ENCODE measurements around the gene IPO11.

The IPO11 gene

DNA sequence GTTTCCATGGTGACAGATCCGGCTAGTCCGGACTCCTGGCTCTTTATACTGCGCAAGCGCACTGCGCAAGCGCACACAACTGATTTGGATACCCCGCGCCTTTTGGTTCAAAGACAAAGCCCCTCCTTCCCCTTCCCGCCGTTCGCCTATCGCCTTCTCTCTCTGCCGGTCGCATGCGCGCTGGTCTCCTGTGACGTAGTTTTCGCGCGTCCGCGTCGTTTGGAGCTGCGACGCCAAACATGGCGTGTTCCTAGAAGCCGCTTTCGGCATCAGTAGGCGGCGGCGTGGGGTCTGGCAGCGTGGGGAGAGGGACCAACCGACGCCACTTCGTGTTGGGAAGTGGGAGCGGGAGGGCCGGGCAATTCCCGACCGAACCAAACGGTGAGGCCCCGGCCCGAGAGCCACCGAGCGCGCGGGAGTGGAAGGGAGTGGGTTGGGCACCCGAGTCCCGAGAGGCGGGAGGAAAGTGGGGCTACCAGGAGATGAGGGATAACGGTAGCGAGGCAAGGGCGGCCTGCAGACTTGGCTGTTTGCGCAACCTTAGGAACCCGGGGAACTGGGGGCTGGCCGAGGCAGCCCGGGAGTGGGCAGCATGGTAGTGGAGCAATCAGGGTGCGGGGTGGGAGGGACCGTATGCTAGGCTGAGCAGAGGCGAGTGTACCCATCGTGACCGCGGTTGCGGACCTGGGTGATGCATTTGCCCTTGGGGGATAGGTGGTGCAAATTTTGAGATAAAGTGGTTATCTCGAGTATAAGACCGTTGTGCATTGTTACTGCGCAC lies at the start of gene IPO11:
IPO11 (plus strand) TSS at position 215 of the 781 bp plus-strand sequence. CDS start 24,517 bp downstream, outside the sequence.
- peak; percentile 94 for DNase-seq (ENCODE audit: low read depth)
- H3K4me3 ChIP-seq (ENCODE audit: low read depth, low read length): peak within 1 kb of the TSS; percentile 87

DNA sequence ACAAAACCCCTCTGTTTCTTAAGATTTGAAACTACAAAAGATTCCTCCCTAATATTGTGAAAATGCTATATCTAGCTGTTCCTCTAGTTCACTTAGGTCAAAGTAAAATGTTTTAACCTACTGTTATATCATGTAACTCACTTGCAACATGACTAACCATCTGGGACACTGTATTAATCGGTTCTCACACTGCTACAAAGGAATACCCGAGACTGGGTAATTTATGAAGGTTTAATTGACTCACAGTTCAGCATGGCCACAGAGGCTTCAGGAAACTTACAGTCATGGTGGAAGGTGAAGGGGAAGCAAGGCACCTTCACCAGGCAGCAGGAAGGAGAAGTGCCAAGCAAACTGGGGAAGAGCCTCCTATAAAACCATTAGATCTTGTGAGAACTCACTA lies 43.5 kb upstream of the IPO11 start:
- no peak overlapping the region for H3K4me3 ChIP-seq (ENCODE audit: low read depth, low read length)
- no peak for DNase-seq (ENCODE audit: low read depth)

DNA sequence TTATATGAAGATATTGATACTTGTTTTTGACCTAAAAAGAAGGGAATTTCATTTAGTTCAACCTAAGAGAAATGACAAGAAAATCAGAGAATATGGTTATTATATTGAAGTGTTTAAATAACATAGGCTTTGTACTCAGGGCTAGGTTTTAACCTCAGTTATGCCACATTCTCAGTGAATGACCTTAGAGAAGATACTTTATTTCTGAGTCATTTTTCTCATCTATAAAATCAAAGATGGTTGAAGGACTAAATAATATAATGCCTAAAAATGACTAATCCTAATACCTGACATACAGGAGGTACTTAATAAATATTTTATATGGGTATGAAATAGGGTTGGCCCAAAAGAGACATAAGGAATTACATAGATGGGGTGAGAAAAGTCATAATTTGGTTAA lies 41.2 kb upstream of the IPO11 start:
- H3K4me3 ChIP-seq (ENCODE audit: low read depth, low read length): no peak overlapping the region
- no peak for DNase-seq (ENCODE audit: low read depth)

DNA sequence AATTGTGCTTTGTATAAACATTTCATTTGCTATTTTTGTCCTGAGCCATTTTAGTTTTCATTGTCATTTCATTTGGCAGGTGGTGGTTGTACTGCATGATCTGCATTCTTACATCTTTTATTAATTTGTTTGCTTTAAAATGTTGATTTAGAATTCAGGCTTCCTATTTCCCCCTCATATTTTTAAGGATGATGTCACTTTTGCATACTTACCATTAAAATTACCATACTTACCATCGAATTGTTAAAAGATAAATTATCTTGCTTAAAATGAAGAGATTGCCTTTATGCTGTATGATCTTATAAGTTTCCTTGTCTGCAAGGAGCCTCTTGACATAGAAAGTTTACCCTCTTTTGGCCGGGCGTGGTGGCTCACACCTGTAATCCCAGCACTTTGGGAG lies 40.0 kb upstream of the IPO11 start:
- no peak overlapping the region for H3K4me3 ChIP-seq (ENCODE audit: low read depth, low read length)

DNA sequence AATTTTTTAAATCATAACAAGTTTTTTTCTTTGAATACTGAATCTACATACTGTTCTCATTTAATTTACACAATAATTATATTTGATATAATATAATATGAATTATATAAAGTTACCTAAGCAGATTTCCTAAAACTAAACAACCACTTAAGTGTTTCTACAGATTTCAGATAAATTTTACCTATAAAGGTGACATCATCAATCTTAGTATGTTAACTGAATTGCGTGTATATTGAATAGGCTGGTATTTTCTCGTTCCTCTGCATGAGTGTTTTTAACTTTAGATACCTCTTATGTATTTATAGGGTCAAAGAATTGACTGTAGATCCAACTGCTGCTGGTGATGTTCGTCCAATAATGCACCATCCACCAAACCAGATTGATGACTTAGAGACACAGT lies 39.2 kb upstream of the IPO11 start:
- no peak for DNase-seq (ENCODE audit: low read depth)
- H3K4me3 ChIP-seq (ENCODE audit: low read depth, low read length): no peak overlapping the region

More for the DNA sequence above, 40.0 kb upstream of the IPO11 start:
- no peak for DNase-seq (ENCODE audit: low read depth)

DNA sequence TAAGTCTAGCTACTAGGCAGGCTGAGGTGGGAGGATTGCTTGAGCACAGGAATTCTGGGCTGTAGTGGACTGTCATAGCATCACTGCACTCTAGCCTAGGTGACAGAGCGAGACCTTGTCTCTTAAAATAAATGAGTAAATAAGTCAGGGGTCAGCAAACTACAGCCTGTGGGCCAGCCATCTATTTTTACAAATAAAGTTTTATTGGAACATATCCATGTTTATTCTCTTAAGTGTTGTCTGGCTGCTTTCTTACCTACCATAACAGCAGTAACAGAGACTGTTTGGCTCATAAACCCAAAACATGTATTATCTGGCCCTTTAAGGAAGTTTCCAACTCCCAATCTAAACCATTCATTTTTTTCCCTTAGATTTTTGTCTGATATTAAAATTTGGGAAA lies 38.5 kb upstream of the IPO11 start:
- DNase-seq (ENCODE audit: low read depth): no peak
- H3K4me3 ChIP-seq (ENCODE audit: low read depth, low read length): no peak overlapping the region

DNA sequence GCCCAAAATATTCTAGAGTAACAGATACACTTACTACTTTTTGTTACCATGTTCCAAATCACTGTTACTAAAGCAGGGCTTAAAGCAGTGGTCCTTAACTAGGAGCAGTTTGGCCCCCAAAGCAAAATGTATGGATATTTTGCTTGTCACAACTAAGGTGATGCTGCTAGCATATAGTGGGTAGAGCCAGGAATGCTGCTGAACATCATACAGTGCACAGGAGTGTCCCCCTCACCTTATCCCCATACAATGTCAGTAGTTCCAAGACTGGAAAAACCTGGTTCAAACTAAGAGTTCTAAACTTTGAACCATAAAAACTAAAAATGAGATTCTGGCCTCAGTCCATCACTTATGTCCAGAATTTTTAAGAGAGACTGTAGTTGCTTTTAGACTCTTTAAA lies 36.9 kb upstream of the IPO11 start:
- DNase-seq (ENCODE audit: low read depth): no peak

DNA sequence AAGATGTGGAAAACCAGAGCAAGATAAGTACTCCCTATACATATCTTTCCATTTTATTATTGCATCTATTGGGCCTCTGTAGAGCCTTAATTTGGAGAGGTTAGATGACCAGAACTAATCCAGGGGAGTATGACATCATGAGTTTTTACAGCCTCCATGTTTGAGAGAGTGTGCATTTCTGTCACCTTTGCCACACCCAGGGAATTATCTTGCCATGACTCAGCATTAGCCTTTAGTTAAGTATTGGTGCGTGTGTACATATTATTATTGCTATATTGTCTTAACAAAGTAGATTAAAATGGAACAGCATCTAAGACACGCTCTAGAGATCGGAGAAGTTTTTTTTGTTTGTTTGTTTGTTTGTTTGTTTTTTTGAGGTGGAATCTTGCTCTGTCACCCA lies 36.5 kb upstream of the IPO11 start:
- H3K4me3 ChIP-seq (ENCODE audit: low read depth, low read length): no peak overlapping the region
- no peak for DNase-seq (ENCODE audit: low read depth)

More for the DNA sequence above, 36.9 kb upstream of the IPO11 start:
- no peak overlapping the region for H3K4me3 ChIP-seq (ENCODE audit: low read depth, low read length)

DNA sequence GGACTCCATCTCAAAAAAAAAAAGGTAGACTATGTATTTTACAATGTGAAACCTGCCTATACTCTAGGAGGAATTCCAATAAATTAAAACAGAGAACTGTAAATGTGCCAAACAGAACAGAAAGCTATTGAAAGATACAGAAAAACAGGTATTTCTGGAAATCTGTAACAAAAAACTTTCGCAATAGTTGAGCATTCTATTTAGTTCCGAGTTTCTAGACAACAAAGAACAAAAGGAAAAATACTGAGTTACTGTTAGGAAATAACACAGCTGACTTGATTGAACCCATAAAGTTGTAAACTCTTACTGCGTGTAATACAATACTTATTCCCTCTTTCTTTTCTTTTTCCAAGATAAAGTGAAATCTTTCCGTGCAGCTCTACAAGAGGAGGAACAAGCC lies 27.4 kb upstream of the IPO11 start:
- H3K4me3 ChIP-seq (ENCODE audit: low read depth, low read length): no peak overlapping the region
- DNase-seq (ENCODE audit: low read depth): no peak

DNA sequence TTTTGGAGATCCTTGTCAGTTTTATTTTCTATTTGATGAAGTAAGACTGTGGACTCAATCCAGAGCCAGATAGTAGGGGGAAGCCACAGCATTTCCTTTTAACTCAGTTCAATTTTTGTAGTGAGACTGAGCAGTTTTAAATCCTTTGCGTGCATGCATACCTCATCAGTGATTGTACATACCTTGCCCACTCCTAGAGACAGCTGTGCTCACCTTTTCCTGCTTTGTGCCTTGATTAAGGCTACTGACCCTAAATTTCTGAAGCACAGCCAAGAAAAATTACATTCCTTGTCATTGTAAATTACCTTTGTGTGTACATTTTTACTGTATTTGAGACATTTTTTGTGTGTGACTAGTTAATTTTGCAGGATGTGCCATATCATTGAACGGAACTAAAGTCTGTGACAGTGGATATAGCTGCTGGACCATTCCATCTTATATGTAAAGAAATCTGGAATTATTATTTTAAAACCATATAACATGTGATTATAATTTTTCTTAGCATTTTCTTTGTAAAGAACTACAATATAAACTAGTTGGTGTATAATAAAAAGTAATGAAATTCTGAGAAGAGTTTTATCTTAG lies 26.7 kb upstream of the IPO11 start:
- no peak for DNase-seq (ENCODE audit: low read depth)
- no peak overlapping the region for H3K4me3 ChIP-seq (ENCODE audit: low read depth, low read length)

DNA sequence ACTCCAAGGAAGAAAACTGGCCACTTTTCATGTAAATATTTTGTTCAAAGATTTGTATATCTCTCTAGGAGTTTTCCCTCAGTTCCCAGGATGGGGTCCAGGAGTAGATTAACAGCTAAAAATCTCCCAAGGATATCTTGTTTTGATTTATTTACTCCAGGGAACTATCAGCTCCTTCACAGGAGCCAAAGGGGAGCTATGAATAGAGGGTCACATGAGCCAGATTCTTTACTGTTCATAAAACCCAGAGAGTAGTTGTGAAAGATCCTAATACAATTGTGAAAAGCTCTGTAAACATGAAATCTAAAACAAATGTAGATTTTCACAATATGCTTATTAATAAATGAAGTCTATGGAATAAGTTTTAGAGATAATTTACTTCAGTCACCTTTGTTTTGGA lies 25.7 kb upstream of the IPO11 start:
- no peak overlapping the region for H3K4me3 ChIP-seq (ENCODE audit: low read depth, low read length)
- DNase-seq (ENCODE audit: low read depth): no peak

DNA sequence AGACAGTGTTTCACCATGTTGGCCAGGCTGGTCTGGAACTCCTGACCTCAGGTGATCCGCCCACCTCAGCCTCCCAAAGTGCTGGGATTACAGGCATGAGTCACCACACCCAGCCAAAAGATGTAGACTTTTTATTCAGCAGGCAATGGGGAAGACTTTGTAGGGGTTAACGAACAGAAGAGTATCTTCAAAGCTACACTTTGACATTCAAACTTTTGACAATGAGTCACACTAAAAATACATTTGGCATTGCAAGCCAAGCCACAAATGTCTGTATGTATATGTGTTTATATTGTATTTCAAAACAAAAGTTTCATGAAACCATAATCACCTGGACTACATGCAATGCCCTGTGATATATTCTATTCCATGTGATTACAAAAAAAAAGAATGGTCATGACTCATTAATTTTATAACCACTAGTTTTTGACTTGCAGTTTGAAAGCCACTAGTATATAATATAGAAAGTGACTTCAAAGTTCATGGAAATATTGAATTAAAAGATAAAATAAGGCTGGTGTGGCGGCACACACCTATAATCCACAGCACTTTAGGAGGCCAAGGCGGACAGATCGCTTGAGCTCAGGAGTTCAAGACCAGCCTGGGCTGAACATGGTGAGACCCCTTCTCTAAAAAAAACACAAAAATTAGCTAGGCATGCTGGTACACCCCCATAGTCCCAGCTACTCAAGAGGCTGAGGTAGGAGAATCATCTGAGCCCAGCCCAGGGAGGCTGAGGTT lies 17.2 kb upstream of the IPO11 start:
- no peak overlapping the region for H3K4me3 ChIP-seq (ENCODE audit: low read depth, low read length)
- no peak for DNase-seq (ENCODE audit: low read depth)

DNA sequence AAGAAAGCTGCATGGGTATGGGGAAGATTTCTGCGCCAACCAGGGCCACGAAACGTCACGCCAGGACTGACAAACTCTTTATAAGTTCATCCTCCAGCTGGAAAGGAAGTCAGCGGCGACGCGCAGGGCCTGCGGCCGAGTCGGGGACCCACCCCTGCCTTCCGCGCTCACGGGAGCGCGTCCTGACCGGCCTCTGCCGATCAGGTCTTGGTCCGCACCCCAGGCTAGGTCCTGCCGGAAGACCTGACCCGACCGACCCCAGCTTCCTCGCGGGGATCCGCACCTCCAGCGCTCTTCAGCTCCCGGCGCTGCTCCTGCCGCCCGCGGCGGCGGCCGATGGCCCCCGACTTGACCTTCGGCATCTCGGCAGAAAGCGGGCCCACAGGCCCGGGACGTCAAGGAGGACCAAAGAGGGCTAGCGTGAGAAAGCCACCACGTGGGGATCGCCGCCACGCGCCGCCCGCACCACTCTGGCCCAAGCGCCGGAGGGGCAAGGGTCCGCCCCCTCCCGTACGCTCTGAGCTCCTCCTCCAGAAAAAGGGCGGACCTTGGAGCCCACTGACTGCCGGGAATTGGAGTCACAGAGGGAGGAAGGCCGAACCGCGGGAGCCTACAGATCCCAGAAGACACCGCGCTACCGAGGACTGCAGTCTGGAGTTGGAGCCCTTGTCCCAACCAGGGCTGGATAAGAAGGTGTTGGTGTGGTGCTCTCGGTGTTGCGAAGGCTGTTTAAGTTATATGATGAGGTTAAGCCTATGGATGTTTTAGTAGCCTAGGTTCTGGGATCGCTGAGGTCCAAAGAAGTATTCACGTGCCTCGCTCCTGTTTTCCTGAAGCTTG lies 8.9 kb upstream of the IPO11 start, which contains the start of gene DIMT1:
DIMT1 (minus strand) TSS at position 495 of the 840 bp plus-strand sequence; CDS start at position 362, 133 bp downstream.
- peak within 1 kb of the TSS; percentile 90 for H3K4me3 ChIP-seq (ENCODE audit: low read depth, low read length)
- DNase-seq (ENCODE audit: low read depth): peak; percentile 95

DNA sequence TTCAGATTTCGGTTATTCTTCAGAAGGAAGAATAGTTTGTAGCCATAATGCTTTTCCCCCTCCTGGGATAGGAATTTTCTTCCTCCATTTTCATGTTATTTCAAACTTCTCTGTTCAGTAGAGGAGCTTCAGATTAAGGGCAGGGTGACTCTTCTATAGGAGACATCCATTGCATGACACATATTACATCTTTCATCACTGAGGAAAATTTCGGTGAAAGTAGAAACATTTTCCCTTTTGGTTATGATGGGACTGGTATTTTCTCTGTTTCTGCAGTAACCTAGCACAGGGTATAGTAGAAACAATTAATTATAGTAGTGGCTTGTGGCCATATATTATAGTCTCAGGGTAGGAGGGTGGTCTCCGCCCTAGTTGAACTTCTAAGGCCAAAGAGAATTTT lies 1.1 kb downstream of the IPO11 start:
- DNase-seq (ENCODE audit: low read depth): no peak
- peak overlapping the region; percentile 87 for H3K4me3 ChIP-seq (ENCODE audit: low read depth, low read length)

DNA sequence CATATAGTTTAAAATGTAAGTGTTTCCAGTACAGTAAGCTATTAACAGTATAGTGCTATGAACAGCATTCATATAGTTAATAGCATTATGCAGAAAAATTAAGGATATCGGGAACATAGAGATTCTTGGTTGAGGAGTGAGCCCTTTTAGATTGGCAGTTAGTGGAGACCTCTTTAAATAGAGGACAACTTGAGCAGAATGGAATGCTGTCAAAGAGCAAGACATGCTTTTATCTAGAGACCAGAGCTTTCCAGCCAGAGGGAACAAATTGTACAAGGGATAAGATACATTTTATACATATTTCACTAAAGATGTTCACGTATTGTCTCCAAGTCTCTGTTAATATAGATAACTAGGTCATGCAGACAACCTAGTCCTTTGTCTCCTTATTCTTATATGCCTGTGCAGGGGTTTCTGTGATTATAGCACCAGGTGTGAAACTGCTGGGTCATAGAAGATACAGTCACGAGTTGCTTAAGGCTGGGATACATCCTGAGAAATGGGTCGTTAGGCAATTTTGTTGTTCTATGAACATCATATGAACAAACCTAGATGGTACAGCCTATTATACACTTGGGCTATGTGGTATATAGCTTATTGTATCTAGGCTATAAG lies 6.0 kb downstream of the IPO11 start:
- no peak for DNase-seq (ENCODE audit: low read depth)
- H3K4me3 ChIP-seq (ENCODE audit: low read depth, low read length): no peak overlapping the region

DNA sequence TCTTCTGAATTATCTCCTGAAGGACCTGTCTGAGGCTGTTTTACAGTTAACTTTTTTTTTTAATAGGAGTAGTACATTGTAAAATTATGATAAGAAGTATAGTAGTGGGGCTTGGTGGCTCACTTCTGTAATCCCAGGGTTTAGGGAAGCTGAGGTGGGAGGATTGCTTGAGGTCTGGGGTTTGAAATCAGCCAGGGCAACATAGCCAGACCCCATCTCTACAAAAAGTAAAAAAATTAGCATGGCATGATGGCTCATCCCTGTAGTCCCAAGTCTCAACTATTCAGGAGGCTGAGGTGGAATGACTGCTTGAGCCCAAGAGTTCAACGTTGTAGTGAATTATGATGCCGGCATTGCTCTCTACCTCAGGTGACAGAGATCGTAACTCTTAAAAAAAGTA lies 7.0 kb downstream of the IPO11 start:
- no peak for DNase-seq (ENCODE audit: low read depth)
- H3K4me3 ChIP-seq (ENCODE audit: low read depth, low read length): no peak overlapping the region

DNA sequence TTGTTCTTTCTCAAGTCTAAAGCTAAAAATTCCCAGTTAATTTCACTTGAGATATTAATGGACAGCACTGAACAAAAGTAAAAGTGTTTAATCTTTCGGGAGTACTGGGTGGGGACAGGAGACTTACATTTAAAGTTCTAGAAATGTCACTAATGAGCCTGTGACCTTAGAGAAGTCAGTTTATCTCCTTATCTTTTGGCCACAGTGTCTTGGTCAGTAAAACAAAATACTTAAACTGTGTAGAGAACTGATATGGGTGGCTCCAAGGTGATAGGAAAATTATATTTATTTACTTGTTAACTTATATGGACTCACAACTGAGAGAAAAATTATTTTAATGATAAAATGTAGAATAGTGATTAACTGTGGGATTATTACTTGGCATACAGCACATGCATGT lies 8.9 kb downstream of the IPO11 start:
- no peak for DNase-seq (ENCODE audit: low read depth)
- H3K4me3 ChIP-seq (ENCODE audit: low read depth, low read length): no peak overlapping the region

DNA sequence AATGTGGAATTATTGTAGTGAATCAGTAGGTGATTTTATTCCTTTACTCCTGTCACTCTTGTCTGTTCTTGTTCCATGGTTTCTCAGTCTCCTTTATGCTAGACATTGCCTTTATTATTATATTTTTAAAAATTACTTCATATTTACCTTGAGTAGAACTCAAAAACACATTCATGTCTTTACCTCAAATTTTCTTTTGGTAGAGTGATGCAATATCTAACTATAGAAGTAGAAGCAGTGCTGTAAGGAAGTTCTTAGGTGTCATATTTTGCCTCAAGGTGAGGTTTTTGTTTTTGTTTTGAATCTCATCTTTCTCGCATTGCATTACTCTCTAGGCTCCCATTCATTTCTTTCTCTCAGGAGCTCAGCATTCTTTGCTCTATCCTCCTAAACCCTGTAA lies 12.2 kb downstream of the IPO11 start:
- DNase-seq (ENCODE audit: low read depth): no peak
- no peak overlapping the region for H3K4me3 ChIP-seq (ENCODE audit: low read depth, low read length)
